Activated CD8-positive, alpha-beta T cell treated with anti-CD3 and anti-CD28 coated beads for 36 hours (primary cell): ENCODE data around the gene BRD3OS. TPM values are rescaled to one million over a fixed set of nuclear protein-coding genes. Genes with fewer than 3 reads are reported as not detected.

Source experiments
- ATAC-seq: fragments of 200-7000 bp; cut with Tn5 transposase; one replicate; pipeline ENCODE4 v1.10.0; 2021; ENCODE audit warnings: mild to moderate bottlenecking, moderate library complexity
- CTCF ChIA-PET: fragments of 350-600 bp; sonication (Branson Sonifier 250); formaldehyde crosslinking; loops from one replicate; lab custom pipeline; 2021; ENCODE audit warnings: antibody characterized with exemption; lab: Charles Lee
- POLR2A ChIA-PET: fragments of 350-600 bp; sonication (Branson Sonifier 250); formaldehyde crosslinking; loops from one replicate; lab custom pipeline; 2021; ENCODE audit warnings: antibody characterized with exemption; lab: Charles Lee
- DNase-seq: peaks from one replicate; pipeline ENCODE4 v3.0.0-alpha.2; 2020
- H3K27ac Mint-ChIP-seq: one replicate; pipeline ENCODE4 v1.8.0; 2021; ENCODE audit warnings: mild to moderate bottlenecking, mixed read lengths
- H3K27me3 Mint-ChIP-seq: one replicate; pipeline ENCODE4 v1.8.0; 2021; ENCODE audit warnings: mixed read lengths
- H3K36me3 Mint-ChIP-seq: one replicate; pipeline ENCODE4 v1.8.0; 2021; ENCODE audit warnings: low read depth, mixed read lengths
- H3K4me1 Mint-ChIP-seq: one replicate; pipeline ENCODE4 v1.8.0; 2021; ENCODE audit warnings: low read depth, mixed read lengths
- H3K4me3 Mint-ChIP-seq: one replicate; pipeline ENCODE4 v1.8.0; 2021; ENCODE audit warnings: mild to moderate bottlenecking, moderate library complexity, mixed read lengths
- H3K9me3 Mint-ChIP-seq: one replicate; pipeline ENCODE4 v1.8.0; 2021; ENCODE audit warnings: mixed read lengths
- CTCF ChIP-seq: fragments of 200-600 bp; IDR thresholded peaks from one replicate; pipeline ENCODE4 v1.8.0; 2022; ENCODE audit warnings: antibody characterized with exemption, mild to moderate bottlenecking
- intact Hi-C: fragments of 100-400 bp; cut with micrococcal nuclease; formaldehyde crosslinking; loops from one replicate; pipeline ENCODE4 v1.10.0; 2022
- total RNA-seq, 2 experiments: library from RNA; stranded (reverse); gene quantifications; one replicate each; pipeline ENCODE4 v1.2.3, GENCODE V29; 2021

The BRD3OS gene
- total RNA-seq, 2 experiments from 2014 or later = 8.1 to 8.2 TPM

- TF ChIP-seq CTCF = peak; percentile 30
- Mint-ChIP-seq H3K4me3 (peak overlapping the region; percentile 60), H3K36me3 (no peaks in the 10 kb centered on the region), H3K9me3 (no peaks in the 10 kb centered on the region), H3K27ac (no peak overlapping the region), H3K27me3 (peaks cover 3% of the 10 kb centered on the region), H3K4me1 (peaks cover 2% of the 10 kb centered on the region)
- DNase-seq = peak; percentile 80
- intact Hi-C loops = no loop called here
- POLR2A ChIA-PET = interaction anchor here (1.2 to 1.3 kb wide), 2 partner anchors 9 to 200 kb away, joined by 5 read pairs; no protein-coding TSS in a partner anchor
- CTCF ChIA-PET = interaction anchor here (0.6 to 5.0 kb wide), 20 partner anchors 12 to 392 kb away, joined by 3 to 122 read pairs (median 6); partner anchors contain the start of genes BRD3OS and SARDH
- ATAC-seq = peak; percentile 83
Observed at GRCh38 chr9:133992780-133993634, 32.3 kb upstream of the BRD3OS start.

DNA sequence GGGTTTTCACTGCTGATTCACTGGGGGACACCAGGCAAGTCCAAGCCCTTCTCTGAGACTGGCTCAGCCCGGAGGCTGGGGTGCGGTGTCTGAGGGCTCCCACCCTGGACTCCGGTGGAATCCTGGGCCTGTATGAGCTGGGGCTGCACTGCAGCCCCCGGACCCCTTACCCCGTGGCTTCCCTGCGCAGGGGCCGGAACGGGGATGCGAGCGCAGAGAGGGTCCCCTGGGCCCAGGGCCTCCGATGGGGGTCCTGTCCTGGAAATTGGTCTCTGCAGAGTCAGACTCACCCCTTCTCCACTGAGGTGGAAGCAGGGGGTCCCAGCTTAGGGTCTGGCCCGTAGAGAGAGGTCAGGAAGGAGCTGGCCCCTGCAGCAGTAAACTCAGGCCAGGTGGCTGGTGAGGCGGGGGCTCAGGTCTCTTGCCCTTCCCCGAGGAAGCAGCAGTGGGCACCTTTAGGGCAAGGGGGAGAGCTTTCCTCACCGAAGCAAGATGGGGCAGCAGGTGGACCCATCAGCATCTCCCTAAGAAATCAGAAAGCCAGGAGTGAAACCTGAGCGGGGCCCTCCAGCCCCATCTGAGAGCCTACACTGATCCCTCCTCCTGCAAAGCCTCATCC lies 31.5 kb upstream of the BRD3OS start:
- H3K9me3 Mint-ChIP-seq = no peaks in the 10 kb centered on the region
- no peak for ATAC-seq
- H3K27me3 Mint-ChIP-seq = peaks cover 3% of the 10 kb centered on the region
- intact Hi-C loops = loop anchor here (2.0 kb wide), 1 partner anchor 201 kb away; no protein-coding TSS in a partner anchor
- H3K27ac Mint-ChIP-seq = no peak overlapping the region
- peaks cover 2% of the 10 kb centered on the region for H3K4me1 Mint-ChIP-seq
- H3K36me3 Mint-ChIP-seq = no peaks in the 10 kb centered on the region
- no peak for DNase-seq
- CTCF ChIA-PET = interaction anchor here (0.6 to 5.0 kb wide), 29 partner anchors 12 to 393 kb away, joined by 3 to 122 read pairs (median 5); partner anchors contain the start of genes BRD3OS and SARDH
- peak overlapping the region; percentile 60 for H3K4me3 Mint-ChIP-seq
- no peak for TF ChIP-seq CTCF
- POLR2A ChIA-PET = interaction anchor here (1.2 to 1.3 kb wide), 2 partner anchors 8 to 201 kb away, joined by 5 read pairs; no protein-coding TSS in a partner anchor

- Mint-ChIP-seq H3K27me3 (peaks cover 3% of the 10 kb centered on the region), H3K27ac (no peak overlapping the region), H3K36me3 (no peaks in the 10 kb centered on the region), H3K9me3 (no peaks in the 10 kb centered on the region), H3K4me1 (peaks cover 2% of the 10 kb centered on the region), H3K4me3 (no peak overlapping the region)
- peak; percentile 98 for TF ChIP-seq CTCF
- CTCF ChIA-PET = interaction anchor here (0.6 to 5.0 kb wide), 30 partner anchors 11 to 394 kb away, joined by 3 to 122 read pairs (median 5); partner anchors contain the start of genes BRD3OS and SARDH
- DNase-seq (peak; percentile 81), ATAC-seq (peak; percentile 49)
- intact Hi-C loops = loop anchor here (2.0 kb wide), 1 partner anchor 202 kb away; no protein-coding TSS in a partner anchor
- POLR2A ChIA-PET = interaction anchor here (1.2 kb wide), 1 partner anchor 201 kb away, joined by 4 read pairs; no protein-coding TSS in a partner anchor
Observed at GRCh38 chr9:133994353-133995011, 30.8 kb upstream of the BRD3OS start.

DNA sequence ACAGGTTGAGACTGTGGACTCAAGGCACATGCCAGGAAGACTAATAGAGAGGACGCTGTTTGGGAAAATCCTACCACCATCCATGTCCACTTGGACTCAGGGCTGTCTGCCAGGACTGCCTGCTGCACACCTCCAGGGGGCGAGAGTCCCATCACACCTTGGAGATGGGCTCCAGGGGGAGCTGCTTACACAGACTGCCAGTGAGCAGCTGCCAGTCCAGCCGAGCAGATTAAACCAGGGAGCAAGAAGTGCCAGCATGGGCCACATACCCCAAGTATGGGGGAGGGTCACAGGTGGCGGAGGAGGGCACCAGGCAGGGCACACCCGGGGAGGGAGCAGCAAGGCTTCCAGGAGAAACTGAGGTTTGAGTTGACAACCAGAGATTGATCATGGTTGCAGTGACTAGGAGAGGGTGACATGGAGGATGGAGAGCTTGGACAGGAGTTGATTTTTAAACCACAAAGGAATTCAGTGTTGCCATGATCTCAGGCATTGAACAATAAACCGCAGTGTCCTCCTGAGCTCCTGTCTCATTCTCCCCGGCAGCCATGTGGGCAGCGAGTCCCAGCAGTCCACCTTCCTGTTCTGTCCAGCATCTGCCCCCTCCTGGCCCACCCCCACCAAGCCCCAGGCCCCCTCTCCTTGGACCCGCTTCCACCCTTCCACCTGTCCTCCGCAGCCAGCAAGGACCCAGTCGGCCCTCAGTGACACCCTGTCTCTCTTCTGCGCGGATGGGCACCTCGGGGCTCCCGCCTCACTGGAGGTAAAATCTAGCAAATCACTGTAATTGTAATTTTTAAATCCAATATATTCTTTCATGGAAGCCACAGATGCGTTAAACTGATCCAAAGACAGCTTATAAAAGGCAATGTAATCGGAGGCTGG lies 30.0 kb upstream of the BRD3OS start:
- H3K27ac Mint-ChIP-seq = no peak overlapping the region
- H3K27me3 Mint-ChIP-seq = peaks cover 4% of the 10 kb centered on the region
- no peaks in the 10 kb centered on the region for H3K36me3 Mint-ChIP-seq
- peaks cover 2% of the 10 kb centered on the region for H3K4me1 Mint-ChIP-seq
- no peak for ATAC-seq
- no peak for TF ChIP-seq CTCF
- intact Hi-C loops = loop anchor here (2.0 kb wide), 1 partner anchor 202 kb away; no protein-coding TSS in a partner anchor
- peak; percentile 45 for DNase-seq
- H3K4me3 Mint-ChIP-seq = no peak overlapping the region
- no peaks in the 10 kb centered on the region for H3K9me3 Mint-ChIP-seq
- POLR2A ChIA-PET = interaction anchor here (1.2 kb wide), 1 partner anchor 202 kb away, joined by 4 read pairs; no protein-coding TSS in a partner anchor
- CTCF ChIA-PET = interaction anchor here (0.8 to 5.0 kb wide), 18 partner anchors 11 to 319 kb away, joined by 3 to 122 read pairs (median 8); partner anchors contain the start of genes BRD3OS, SARDH and WDR5
